ENCODE results near the gene C11orf65.
A peak's percentile ranks its signal among the peaks of the same experiment; 100 is the strongest.
"Not testable (repeated sequence)": the region's sequence is repeated elsewhere in the genome, so short reads cannot be mapped to it uniquely, and the experiment has no call there.

C11orf65 gene

GRCh38 chr11:108431997-108432396 lies 35.3 kb downstream of the C11orf65 start:
- TF ChIP-seq CTCF (IDR thresholded peaks at IDR 0.05) = no peak
- Histone ChIP-seq H3K36me3 (ENCODE audit: control insufficient read depth, insufficient read depth, low read length) (no peaks in the 10 kb centered on the region), H3K27me3 (ENCODE audit: control insufficient read depth, insufficient read depth, low read length) (no peaks in the 10 kb centered on the region), H2AFZ (no peak overlapping the region), H3K9me3 (ENCODE audit: control insufficient read depth, low read length) (no peaks in the 10 kb centered on the region), H3K4me2 (ENCODE audit: low read length) (no peak overlapping the region), H3K4me1 (no peaks in the 10 kb centered on the region), H3K4me3 (ENCODE audit: low read depth, low read length) (no peak overlapping the region), H3K27ac (no peak overlapping the region), H3K79me2 (no peaks in the 10 kb centered on the region), H3K9ac (no peak overlapping the region)

GRCh38 chr11:108431370-108431769 lies 36.0 kb downstream of the C11orf65 start:
- Histone ChIP-seq H3K79me2 (no peaks in the 10 kb centered on the region), H3K27ac (no peak overlapping the region), H3K4me3 (ENCODE audit: low read depth, low read length) (no peak overlapping the region), H3K36me3 (ENCODE audit: control insufficient read depth, insufficient read depth, low read length) (no peaks in the 10 kb centered on the region), H2AFZ (no peak overlapping the region), H3K9ac (no peak overlapping the region), H3K4me1 (no peaks in the 10 kb centered on the region), H3K4me2 (ENCODE audit: low read length) (no peak overlapping the region), H3K9me3 (ENCODE audit: control insufficient read depth, low read length) (no peaks in the 10 kb centered on the region), H3K27me3 (ENCODE audit: control insufficient read depth, insufficient read depth, low read length) (no peaks in the 10 kb centered on the region)
- no peak for TF ChIP-seq CTCF (IDR thresholded peaks at IDR 0.05)

- not testable (repeated sequence) for H3K9me3 ChIP-seq (ENCODE audit: control insufficient read depth, low read length); H3K79me2 ChIP-seq; H3K4me3 ChIP-seq (ENCODE audit: low read depth, low read length); H3K27ac ChIP-seq; H3K27me3 ChIP-seq (ENCODE audit: control insufficient read depth, insufficient read depth, low read length); H2AFZ ChIP-seq; H3K4me1 ChIP-seq; H3K4me2 ChIP-seq (ENCODE audit: low read length); H3K9ac ChIP-seq; H3K36me3 ChIP-seq (ENCODE audit: control insufficient read depth, insufficient read depth, low read length)
- TF ChIP-seq CTCF (IDR thresholded peaks at IDR 0.05) = peak; percentile 13
Measured at GRCh38 chr11:108417551-108417950, 49.8 kb downstream of the C11orf65 start.

GRCh38 chr11:108414958-108415357 lies 52.4 kb downstream of the C11orf65 start:
- no peak for TF ChIP-seq CTCF (IDR thresholded peaks at IDR 0.05)
- Histone ChIP-seq H3K9me3 (ENCODE audit: control insufficient read depth, low read length) (no peaks in the 10 kb centered on the region), H2AFZ (no peak overlapping the region), H3K27me3 (ENCODE audit: control insufficient read depth, insufficient read depth, low read length) (no peaks in the 10 kb centered on the region), H3K4me2 (ENCODE audit: low read length) (no peak overlapping the region), H3K4me3 (ENCODE audit: low read depth, low read length) (no peak overlapping the region), H3K79me2 (no peaks in the 10 kb centered on the region), H3K9ac (no peak overlapping the region), H3K27ac (no peak overlapping the region), H3K4me1 (no peaks in the 10 kb centered on the region), H3K36me3 (ENCODE audit: control insufficient read depth, insufficient read depth, low read length) (no peaks in the 10 kb centered on the region)

GRCh38 chr11:108405706-108406105 lies 61.6 kb downstream of the C11orf65 start:
- Histone ChIP-seq H3K4me3 (ENCODE audit: low read depth, low read length) (no peak overlapping the region), H3K4me2 (ENCODE audit: low read length) (no peak overlapping the region), H3K79me2 (no peaks in the 10 kb centered on the region), H3K9me3 (ENCODE audit: control insufficient read depth, low read length) (no peaks in the 10 kb centered on the region), H3K9ac (no peak overlapping the region), H2AFZ (no peak overlapping the region), H3K4me1 (no peaks in the 10 kb centered on the region), H3K27me3 (ENCODE audit: control insufficient read depth, insufficient read depth, low read length) (no peaks in the 10 kb centered on the region), H3K36me3 (ENCODE audit: control insufficient read depth, insufficient read depth, low read length) (no peaks in the 10 kb centered on the region), H3K27ac (no peak overlapping the region)
- TF ChIP-seq CTCF (IDR thresholded peaks at IDR 0.05) = no peak

All from parathyroid adenoma (tissue), 2 donors.